ENCODE measurements around the gene C1S.

DNA sequence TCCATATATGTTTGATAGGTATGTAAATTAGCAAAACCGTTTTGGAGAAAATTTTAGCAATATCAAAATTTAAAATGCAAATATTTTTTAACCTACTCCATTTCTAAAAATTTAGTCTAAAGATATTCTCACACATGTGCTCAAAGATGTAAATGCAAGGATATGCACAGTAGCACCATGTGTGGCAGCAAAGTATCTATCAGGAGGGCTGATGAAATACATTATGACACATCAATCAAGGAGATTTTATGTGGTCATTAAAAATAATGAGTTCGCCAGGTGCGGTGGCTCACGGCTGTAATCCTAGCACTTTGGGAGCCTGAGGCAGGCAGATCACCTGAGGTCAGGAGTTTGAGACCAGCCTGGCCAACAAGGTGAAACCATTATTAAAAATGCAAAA lies 39.7 kb downstream of the C1S start:
- TF ChIP-seq EP300 (IDR thresholded peaks at IDR 0.05; ENCODE audit: low read length) (no peak), POLR2A (conservative IDR thresholded peaks at IDR 0.05) (no peak), ASH1L (IDR thresholded peaks at IDR 0.05; ENCODE audit: borderline replicate concordance, low read depth, partially characterized antibody) (no peak), JUN (IDR thresholded peaks at IDR 0.05; ENCODE audit: borderline replicate concordance, low read depth, low read length) (no peak), JUN (CRISPR knock-in tag; IDR thresholded peaks at IDR 0.05; ENCODE audit: borderline replicate concordance) (no peak)
- TF ChIP-seq, protein P1, sequence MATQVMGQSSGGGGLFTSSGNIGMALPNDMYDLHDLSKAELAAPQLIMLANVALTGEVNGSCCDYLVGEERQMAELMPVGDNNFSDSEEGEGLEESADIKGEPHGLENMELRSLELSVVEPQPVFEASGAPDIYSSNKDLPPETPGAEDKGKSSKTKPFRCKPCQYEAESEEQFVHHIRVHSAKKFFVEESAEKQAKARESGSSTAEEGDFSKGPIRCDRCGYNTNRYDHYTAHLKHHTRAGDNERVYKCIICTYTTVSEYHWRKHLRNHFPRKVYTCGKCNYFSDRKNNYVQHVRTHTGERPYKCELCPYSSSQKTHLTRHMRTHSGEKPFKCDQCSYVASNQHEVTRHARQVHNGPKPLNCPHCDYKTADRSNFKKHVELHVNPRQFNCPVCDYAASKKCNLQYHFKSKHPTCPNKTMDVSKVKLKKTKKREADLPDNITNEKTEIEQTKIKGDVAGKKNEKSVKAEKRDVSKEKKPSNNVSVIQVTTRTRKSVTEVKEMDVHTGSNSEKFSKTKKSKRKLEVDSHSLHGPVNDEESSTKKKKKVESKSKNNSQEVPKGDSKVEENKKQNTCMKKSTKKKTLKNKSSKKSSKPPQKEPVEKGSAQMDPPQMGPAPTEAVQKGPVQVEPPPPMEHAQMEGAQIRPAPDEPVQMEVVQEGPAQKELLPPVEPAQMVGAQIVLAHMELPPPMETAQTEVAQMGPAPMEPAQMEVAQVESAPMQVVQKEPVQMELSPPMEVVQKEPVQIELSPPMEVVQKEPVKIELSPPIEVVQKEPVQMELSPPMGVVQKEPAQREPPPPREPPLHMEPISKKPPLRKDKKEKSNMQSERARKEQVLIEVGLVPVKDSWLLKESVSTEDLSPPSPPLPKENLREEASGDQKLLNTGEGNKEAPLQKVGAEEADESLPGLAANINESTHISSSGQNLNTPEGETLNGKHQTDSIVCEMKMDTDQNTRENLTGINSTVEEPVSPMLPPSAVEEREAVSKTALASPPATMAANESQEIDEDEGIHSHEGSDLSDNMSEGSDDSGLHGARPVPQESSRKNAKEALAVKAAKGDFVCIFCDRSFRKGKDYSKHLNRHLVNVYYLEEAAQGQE (IDR thresholded peaks at IDR 0.05; ENCODE audit: borderline replicate concordance) = no peak
- TF ChIP-seq, protein P1 (CRISPR knock-in tag; IDR thresholded peaks at IDR 0.05; ENCODE audit: low read depth) = no peak

Measured in K562 (cell line).